Measurements from ENCODE around the gene MYLK. TPM values are rescaled to one million over a fixed set of nuclear protein-coding genes. Genes with fewer than 3 reads are reported as not detected.

The MYLK gene
- total and polyA plus RNA-seq, 9 of the 15 experiments (the other 6 are each of a cell fraction or from before 2014, with no cell fraction given) = 0.11 to 0.53 (median 0.18) TPM; not detected in 2

DNA sequence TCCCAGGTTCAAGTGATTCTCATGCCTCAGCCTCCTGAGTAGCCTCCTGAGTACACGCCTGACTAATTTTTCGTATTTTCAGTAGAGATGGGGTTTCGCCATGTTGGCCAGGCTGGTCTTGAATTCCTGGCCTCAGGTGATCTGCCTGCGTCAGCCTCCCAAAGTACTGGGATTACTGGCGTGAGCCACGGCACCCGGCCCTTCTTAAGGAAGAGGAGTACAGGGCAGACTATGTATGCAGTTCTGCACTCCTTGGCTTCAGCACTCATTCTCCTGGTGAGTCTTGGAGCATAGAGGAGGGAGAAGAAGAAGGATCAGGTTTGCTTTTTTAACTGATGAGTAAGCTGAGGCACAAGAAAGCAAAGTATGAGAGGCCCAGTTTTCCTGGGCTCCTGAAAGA lies 199.5 kb downstream of the MYLK start:
- H3K27ac ChIP-seq (ENCODE audit: extremely low read depth, low read depth, low read length) = no peak overlapping the region
- no peaks in the 10 kb centered on the region for H3K36me3 ChIP-seq (ENCODE audit: control insufficient read depth, insufficient read depth, low read length)
- no peak overlapping the region for H3K9ac ChIP-seq (ENCODE audit: insufficient read depth in 1 of 2, low read depth in 2 of 2, low read length in 2 of 2)
- no peaks in the 10 kb centered on the region for H3K9me1 ChIP-seq (ENCODE audit: control insufficient read depth, insufficient read depth, low read length)
- H3K9me3 ChIP-seq (replicated peaks; ENCODE audit: control insufficient read depth, insufficient read depth, low read depth, low read length) = no peaks in the 10 kb centered on the region
- no peaks in the 10 kb centered on the region for H4K20me1 ChIP-seq (replicated peaks; ENCODE audit: control insufficient read depth, insufficient read depth, low read length)
- intact Hi-C loops (cut with micrococcal nuclease) = no loop called here
- no peaks in the 10 kb centered on the region for H3K79me2 ChIP-seq (ENCODE audit: control insufficient read depth, insufficient read depth, low read length)
- no peaks in the 10 kb centered on the region for H3K4me1 ChIP-seq (replicated peaks in 1 of 2; ENCODE audit: control insufficient read depth in 2 of 2, insufficient read depth in 2 of 2, low read length in 2 of 2)
- no peak overlapping the region for H3K4me3 ChIP-seq
- no peak overlapping the region for H3K4me2 ChIP-seq (ENCODE audit: insufficient read depth, low read length)
- no peak overlapping the region for H2AFZ ChIP-seq (ENCODE audit: low read depth, low read length)
- BruUV-seq (replicated peaks) = no TSS peak
- no peak for FAIRE-seq
- TF ChIP-seq MTA3 (IDR thresholded peaks at IDR 0.05; ENCODE audit: borderline replicate concordance) = no peak
- TF ChIP-seq E2F3 (CRISPR knock-in tag; IDR thresholded peaks at IDR 0.05) = no peak
- TF ChIP-seq THRAP3 (IDR thresholded peaks at IDR 0.05; ENCODE audit: borderline replicate concordance) = no peak
- TF ChIP-seq TGIF2 (CRISPR knock-in tag; IDR thresholded peaks at IDR 0.05) = no peak
- TF ChIP-seq SAFB2 (IDR thresholded peaks at IDR 0.05; ENCODE audit: borderline replicate concordance, low read depth, low read length, severe bottlenecking) = no peak
- in situ Hi-C loops (cut with MboI) = no loop called here
- H3K27me3 ChIP-seq (ENCODE audit: control insufficient read depth in 2 of 2, insufficient read depth in 2 of 2, low read length in 2 of 2) = peaks cover 0 to 11% of the 10 kb centered on the region in 2 experiments; a peak in 3 of 5 replicates
- no peak for DNase-seq (ENCODE audit: extremely low read depth in 1 of 4, low spot score in 3 of 4)
- WGBS (ENCODE audit: insufficient coverage, low coverage, missing lambda C conversion rate) = 4% methylated on average over 4 of the region's 7 CpGs
- no peak for ATAC-seq
- ChIA-PET CTCF (ENCODE audit: low intra/inter-chr PET ratio) (interaction anchor here (0.6 kb wide), 1 partner anchor 128 kb away, joined by 3 read pairs; no protein-coding TSS in a partner anchor), POLR2A (no interaction called here)

- ChIA-PET POLR2A (no interaction called here), CTCF (ENCODE audit: low intra/inter-chr PET ratio) (interaction anchor here (0.6 kb wide), 1 partner anchor 61 kb away, joined by 3 read pairs; no protein-coding TSS in a partner anchor)
- WGBS (ENCODE audit: insufficient coverage, low coverage, missing lambda C conversion rate) = no CpG with 5 or more reads among the region's 4 CpGs
- TF ChIP-seq PTBP1 (IDR thresholded peaks at IDR 0.05; ENCODE audit: low read depth, low read length) (no peak), ZBTB2 (IDR thresholded peaks at IDR 0.05) (no peak), DIDO1 (tag; IDR thresholded peaks at IDR 0.05; ENCODE audit: low read depth) (no peak), NCOA2 (IDR thresholded peaks at IDR 0.05; ENCODE audit: partially characterized antibody in 2 of 2) (no peak), SFPQ (IDR thresholded peaks at IDR 0.05; ENCODE audit: low read depth, low read length) (no peak), NFE2L1 (tag; IDR thresholded peaks at IDR 0.05; ENCODE audit: borderline replicate concordance, low read depth) (no peak), EZH2 (IDR thresholded peaks at IDR 0.05; ENCODE audit: borderline replicate concordance, low read depth, low read length) (no peak)
These were observed 199.9 kb downstream of the MYLK start for GRCh38 chr3:123684209-123684608.

More at GRCh38 chr3:123684209-123684608, 199.9 kb downstream of the MYLK start:
- no peak overlapping the region for H3K27ac ChIP-seq (ENCODE audit: extremely low read depth, low read depth, low read length)
- no peak overlapping the region for H3K9ac ChIP-seq (ENCODE audit: insufficient read depth in 1 of 2, low read depth in 2 of 2, low read length in 2 of 2)
- H3K4me2 ChIP-seq (ENCODE audit: insufficient read depth, low read length) = no peak overlapping the region
- in situ Hi-C loops (cut with MboI) = no loop called here
- no peaks in the 10 kb centered on the region for H3K9me1 ChIP-seq (ENCODE audit: control insufficient read depth, insufficient read depth, low read length)
- ATAC-seq (no peak), DNase-seq (ENCODE audit: extremely low read depth in 1 of 4, low spot score in 3 of 4) (no peak), FAIRE-seq (no peak)
- no peaks in the 10 kb centered on the region for H3K9me3 ChIP-seq (replicated peaks; ENCODE audit: control insufficient read depth, insufficient read depth, low read depth, low read length)
- H3K27me3 ChIP-seq (ENCODE audit: control insufficient read depth in 2 of 2, insufficient read depth in 2 of 2, low read length in 2 of 2) = peaks cover 0 to 16% of the 10 kb centered on the region in 2 experiments; a peak in 3 of 5 replicates
- H2AFZ ChIP-seq (ENCODE audit: low read depth, low read length) = no peak overlapping the region
- H3K4me3 ChIP-seq = no peak overlapping the region
- intact Hi-C loops (cut with micrococcal nuclease) = no loop called here
- H3K79me2 ChIP-seq (ENCODE audit: control insufficient read depth, insufficient read depth, low read length) = no peaks in the 10 kb centered on the region
- no peaks in the 10 kb centered on the region for H3K36me3 ChIP-seq (ENCODE audit: control insufficient read depth, insufficient read depth, low read length)
- no peaks in the 10 kb centered on the region for H3K4me1 ChIP-seq (replicated peaks in 1 of 2; ENCODE audit: control insufficient read depth in 2 of 2, insufficient read depth in 2 of 2, low read length in 2 of 2)
- BruUV-seq (replicated peaks) = no TSS peak
- no peaks in the 10 kb centered on the region for H4K20me1 ChIP-seq (replicated peaks; ENCODE audit: control insufficient read depth, insufficient read depth, low read length)

Measured in K562 (cell line).